Stimulated activated naive CD8-positive, alpha-beta T cell treated with anti-CD3 and anti-CD28 coated beads, Interleukin-15, Interleukin-2, amounts not matched to agents 100 ng/mL and 50 ng/mL, for 24 hours (primary cell): ENCODE measurements around the gene CFAP43.

Experiments
- H3K27ac Mint-ChIP-seq: one replicate; pipeline ENCODE4 v1.8.0; 2021; ENCODE audit warnings: mild to moderate bottlenecking, mixed read lengths
- H3K27me3 Mint-ChIP-seq: one replicate; pipeline ENCODE4 v1.8.0; 2021; ENCODE audit warnings: mixed read lengths
- H3K36me3 Mint-ChIP-seq: one replicate; pipeline ENCODE4 v1.8.0; 2021; ENCODE audit warnings: low read depth, mixed read lengths
- H3K4me1 Mint-ChIP-seq: one replicate; pipeline ENCODE4 v1.8.0; 2021; ENCODE audit warnings: low read depth, mixed read lengths
- H3K4me3 Mint-ChIP-seq: one replicate; pipeline ENCODE4 v1.8.0; 2021; ENCODE audit warnings: mild to moderate bottlenecking, mixed read lengths
- H3K9me3 Mint-ChIP-seq: one replicate; pipeline ENCODE4 v1.8.0; 2021; ENCODE audit warnings: mixed read lengths

CFAP43 gene

DNA sequence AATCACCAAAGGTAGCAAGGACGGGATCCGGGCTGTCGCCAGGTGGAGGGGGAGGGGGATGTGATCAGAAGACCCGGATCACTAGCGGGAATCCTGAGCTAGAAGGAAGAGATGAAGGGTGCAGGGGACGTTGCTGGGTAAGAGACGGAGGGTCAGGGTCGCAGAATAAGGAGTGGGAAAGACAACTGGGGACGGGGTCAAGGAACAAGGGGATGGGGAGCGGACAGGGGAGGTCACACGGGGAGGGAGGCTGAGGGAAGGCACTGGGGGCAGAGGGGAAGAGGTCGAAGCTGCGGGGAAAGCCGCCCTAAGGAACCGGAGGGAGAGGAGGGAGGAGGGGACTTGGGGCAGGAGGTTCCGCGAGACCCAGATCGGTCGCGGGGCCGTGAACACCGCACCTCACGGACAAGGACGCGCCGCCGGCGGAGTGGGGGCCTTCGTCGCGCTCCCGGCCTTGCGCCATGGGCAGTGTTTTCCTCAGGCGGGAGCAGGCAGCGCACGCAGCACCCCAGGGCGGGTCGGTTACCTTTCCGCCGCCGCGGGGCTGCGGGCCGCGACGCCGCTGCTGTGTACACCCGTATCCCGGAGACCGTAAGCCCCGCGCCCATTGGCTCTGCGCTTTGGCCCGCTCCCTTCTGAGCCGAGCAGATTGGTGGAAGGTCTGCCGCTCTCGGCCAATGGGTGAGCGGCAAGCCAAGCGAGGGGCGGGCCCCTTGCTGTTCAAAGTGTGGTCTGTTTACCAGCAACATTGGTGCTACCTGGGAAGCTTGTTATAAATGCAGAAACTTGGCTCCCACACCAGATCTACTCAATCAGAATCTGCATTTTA, at the start of gene CFAP43:
Gene CFAP43, minus strand, starts transcription at position 581 of the 829 bp plus-strand sequence. Its CDS starts 118 bp downstream, at position 463.
- H3K27ac Mint-ChIP-seq = peak within 1 kb of the TSS; percentile 67
- peaks cover 18% of the 10 kb centered on the region for H3K9me3 Mint-ChIP-seq
- H3K4me1 Mint-ChIP-seq = peaks cover 19% of the 10 kb centered on the region
- H3K27me3 Mint-ChIP-seq = peaks cover 28% of the 10 kb centered on the region
- no peaks in the 10 kb centered on the region for H3K36me3 Mint-ChIP-seq
- H3K4me3 Mint-ChIP-seq = peak within 1 kb of the TSS; percentile 86

- no peak overlapping the region for H3K27ac Mint-ChIP-seq
- no peaks in the 10 kb centered on the region for H3K4me1 Mint-ChIP-seq
- H3K9me3 Mint-ChIP-seq = no peaks in the 10 kb centered on the region
- H3K4me3 Mint-ChIP-seq = no peak overlapping the region
- H3K36me3 Mint-ChIP-seq = no peaks in the 10 kb centered on the region
- H3K27me3 Mint-ChIP-seq = peaks cover 4% of the 10 kb centered on the region
These were observed 49.5 kb upstream of the CFAP43 start for GRCh38 chr10:104281694-104282093.

DNA sequence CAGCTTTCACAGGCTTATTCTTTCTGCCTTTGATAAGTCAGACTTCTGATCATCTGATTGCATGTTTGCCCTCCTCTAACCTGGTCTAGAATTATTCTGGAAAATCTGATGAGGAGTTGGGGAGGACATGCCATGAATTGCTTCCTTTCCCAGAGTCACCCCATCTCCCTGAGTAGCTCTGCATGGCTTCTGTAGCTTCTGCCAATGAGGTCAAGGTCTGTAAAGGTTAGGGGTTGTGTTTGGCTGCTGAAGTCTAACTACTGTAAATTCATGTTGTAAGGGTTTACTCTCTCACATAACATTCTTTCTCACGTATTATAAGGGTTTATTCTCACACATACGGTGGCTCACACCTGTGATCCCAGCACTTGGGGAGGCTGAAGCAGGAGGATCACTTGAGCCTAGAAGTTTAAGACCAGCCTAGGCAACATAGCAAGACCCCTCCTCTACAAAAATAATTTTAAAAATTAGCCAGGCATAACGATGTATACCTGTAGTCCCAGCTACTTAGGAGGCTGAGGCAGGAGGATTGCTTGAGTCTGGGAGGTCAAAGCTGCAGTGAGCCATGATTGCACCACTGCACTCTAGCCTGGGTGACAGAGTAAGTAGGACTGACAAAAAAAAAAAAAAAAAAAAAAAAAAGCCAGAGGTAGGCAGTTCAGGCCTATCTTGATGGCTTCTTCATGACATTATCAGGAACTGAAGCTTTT, 47.5 kb upstream of the CFAP43 start:
- no peak overlapping the region for H3K27ac Mint-ChIP-seq
- H3K4me3 Mint-ChIP-seq = no peak overlapping the region
- H3K4me1 Mint-ChIP-seq = peaks cover 2% of the 10 kb centered on the region
- no peaks in the 10 kb centered on the region for H3K36me3 Mint-ChIP-seq
- H3K27me3 Mint-ChIP-seq = peaks cover 13% of the 10 kb centered on the region
- H3K9me3 Mint-ChIP-seq = no peaks in the 10 kb centered on the region

DNA sequence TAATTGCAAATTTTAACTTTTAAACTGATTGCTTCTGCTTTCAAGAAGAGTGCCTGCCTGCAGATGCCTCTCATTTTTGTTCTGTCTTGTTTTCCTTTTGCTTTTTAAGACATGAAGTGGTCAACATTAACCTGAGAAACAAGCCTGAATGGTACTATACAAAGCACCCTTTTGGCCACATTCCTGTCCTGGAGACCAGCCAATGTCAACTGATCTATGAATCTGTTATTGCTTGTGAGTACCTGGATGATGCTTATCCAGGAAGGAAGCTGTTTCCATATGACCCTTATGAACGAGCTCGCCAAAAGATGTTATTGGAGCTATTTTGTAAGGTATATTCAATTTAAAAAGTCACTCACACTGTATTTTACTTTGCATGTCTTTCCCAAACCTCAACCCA, 45.6 kb upstream of the CFAP43 start:
- Mint-ChIP-seq H3K9me3 (no peaks in the 10 kb centered on the region), H3K27me3 (peaks cover 13% of the 10 kb centered on the region), H3K4me1 (peaks cover 5% of the 10 kb centered on the region), H3K36me3 (no peaks in the 10 kb centered on the region), H3K4me3 (no peak overlapping the region), H3K27ac (no peak overlapping the region)

GRCh38 chr10:104276192-104276591, 44.0 kb upstream of the CFAP43 start:
- H3K4me1 Mint-ChIP-seq = peaks cover 5% of the 10 kb centered on the region
- H3K9me3 Mint-ChIP-seq = no peaks in the 10 kb centered on the region
- no peak overlapping the region for H3K4me3 Mint-ChIP-seq
- H3K27ac Mint-ChIP-seq = no peak overlapping the region
- H3K27me3 Mint-ChIP-seq = peaks cover 13% of the 10 kb centered on the region
- no peaks in the 10 kb centered on the region for H3K36me3 Mint-ChIP-seq

DNA sequence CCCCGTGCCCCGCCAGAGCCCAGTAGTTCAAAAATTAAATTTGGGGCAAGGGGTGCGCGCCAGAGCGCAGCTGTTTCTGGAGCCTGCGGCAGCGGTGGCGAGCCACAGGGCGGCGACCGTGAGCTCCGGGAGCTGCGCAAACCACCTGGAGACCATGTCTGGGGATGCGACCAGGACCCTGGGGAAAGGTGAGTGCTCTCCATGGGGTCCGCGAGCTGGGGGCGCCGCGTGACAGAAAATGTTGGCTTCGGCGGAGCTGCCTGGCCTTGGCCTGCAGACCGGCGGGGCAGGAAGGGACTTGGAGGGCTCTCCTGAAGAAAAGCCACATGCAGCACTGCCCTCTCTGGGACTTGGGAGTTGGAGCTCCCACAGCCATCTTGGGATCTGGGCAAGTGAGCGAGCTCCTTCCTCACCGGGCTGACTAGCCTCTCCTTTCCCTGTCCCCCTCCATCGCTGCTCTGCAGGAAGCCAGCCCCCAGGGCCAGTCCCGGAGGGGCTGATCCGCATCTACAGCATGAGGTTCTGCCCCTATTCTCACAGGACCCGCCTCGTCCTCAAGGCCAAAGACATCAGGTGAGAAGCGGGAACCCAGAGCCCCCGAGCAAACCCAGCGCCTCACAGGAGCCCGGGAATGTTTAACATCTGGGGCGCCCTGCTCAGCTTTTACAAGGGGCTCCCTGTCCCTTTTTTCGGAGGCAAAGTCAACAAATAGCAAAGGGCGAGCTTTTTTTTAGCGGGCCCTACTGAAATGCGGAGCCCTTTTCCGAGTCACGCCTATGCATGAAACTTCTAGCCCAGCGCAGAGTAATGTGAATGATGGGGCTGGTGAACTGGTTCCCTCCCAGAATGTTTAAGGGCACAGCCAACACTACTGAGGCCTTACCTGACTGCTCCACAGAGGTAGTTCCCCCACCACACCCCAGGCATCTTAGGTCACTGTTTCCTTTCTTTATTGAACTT, 42.9 kb upstream of the CFAP43 start:
- peaks cover 13% of the 10 kb centered on the region for H3K27me3 Mint-ChIP-seq
- H3K4me3 Mint-ChIP-seq = peak overlapping the region; percentile 53
- H3K27ac Mint-ChIP-seq = no peak overlapping the region
- no peaks in the 10 kb centered on the region for H3K36me3 Mint-ChIP-seq
- H3K9me3 Mint-ChIP-seq = no peaks in the 10 kb centered on the region
- peaks cover 5% of the 10 kb centered on the region for H3K4me1 Mint-ChIP-seq

GRCh38 chr10:104273899-104274575, 41.9 kb upstream of the CFAP43 start:
- peaks cover 10% of the 10 kb centered on the region for H3K4me1 Mint-ChIP-seq
- H3K27ac Mint-ChIP-seq = no peak overlapping the region
- peaks cover 13% of the 10 kb centered on the region for H3K27me3 Mint-ChIP-seq
- H3K36me3 Mint-ChIP-seq = no peaks in the 10 kb centered on the region
- H3K9me3 Mint-ChIP-seq = no peaks in the 10 kb centered on the region
- H3K4me3 Mint-ChIP-seq = peak overlapping the region; percentile 53

DNA sequence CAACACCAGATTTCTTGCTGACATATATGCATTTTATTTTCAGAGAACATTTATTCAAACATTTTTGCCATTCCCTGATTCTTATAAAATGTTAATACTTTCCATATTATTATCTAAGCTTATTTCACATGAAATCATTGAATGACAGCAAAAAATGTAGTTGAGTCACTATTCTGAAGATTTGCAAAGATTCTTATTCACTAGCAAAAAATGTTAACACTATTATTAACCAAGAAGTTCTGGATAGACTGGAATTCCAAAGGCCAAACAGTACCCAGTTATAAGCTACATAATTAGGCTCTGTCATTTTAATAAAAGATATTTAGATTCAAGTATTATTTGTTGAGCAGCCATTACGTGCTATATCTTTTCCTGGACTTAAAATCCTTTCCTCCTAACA, 41.1 kb upstream of the CFAP43 start:
- no peaks in the 10 kb centered on the region for H3K9me3 Mint-ChIP-seq
- H3K27ac Mint-ChIP-seq = no peak overlapping the region
- H3K36me3 Mint-ChIP-seq = peaks cover 4% of the 10 kb centered on the region
- no peak overlapping the region for H3K4me3 Mint-ChIP-seq
- peaks cover 13% of the 10 kb centered on the region for H3K4me1 Mint-ChIP-seq
- peaks cover 13% of the 10 kb centered on the region for H3K27me3 Mint-ChIP-seq

DNA sequence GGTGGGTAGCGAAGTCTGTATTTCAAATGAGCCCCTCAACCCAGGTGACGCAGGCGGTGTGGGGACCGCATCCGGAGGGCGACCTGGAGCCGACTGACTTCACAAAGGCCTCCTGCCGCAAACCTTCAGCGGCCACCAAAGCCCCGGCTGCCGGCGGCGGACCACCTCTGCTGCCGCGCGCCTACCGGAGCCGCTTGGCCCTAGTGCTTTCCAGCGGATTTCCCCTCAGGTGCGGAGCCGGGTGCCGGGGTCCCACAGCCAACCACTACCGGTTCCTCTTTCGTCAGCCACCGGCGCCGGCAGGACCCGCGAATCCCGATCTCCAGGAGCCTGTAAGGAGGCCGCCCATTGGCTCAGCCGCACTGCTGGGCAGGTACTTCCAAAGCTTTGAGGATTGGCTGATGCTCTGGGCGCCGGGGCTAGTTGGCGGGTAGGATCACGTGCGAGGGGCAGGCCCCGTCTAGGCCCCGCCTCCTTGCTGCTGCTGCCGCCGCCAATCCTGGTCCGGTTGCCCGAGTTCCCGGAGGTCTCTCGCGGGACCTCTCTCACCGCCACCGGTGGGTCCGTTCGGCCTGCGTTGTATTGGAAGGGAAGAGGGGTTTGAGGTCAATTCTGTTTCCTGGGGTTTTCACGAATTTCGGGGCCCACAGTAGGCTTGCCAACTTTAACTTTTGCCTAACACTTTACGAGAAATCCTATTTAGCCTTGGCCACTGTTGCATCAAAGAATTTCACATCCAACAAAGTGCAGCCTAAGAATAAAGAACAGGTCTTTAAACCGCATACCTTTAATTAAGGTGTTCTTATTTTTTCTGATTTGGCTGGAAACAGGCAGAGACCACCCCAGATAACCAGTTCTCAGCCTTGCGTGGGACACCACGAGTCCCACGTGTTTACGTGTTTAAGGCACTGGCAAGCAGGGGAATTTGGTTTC, 36.8 kb upstream of the CFAP43 start, which contains the start of gene GSTO2:
Gene GSTO2, plus strand, starts transcription at position 472 of the 933 bp plus-strand sequence. CDS start 5,732 bp downstream, outside the sequence.
- H3K4me1 Mint-ChIP-seq = peaks cover 51% of the 10 kb centered on the region
- peaks cover 47% of the 10 kb centered on the region for H3K36me3 Mint-ChIP-seq

DNA sequence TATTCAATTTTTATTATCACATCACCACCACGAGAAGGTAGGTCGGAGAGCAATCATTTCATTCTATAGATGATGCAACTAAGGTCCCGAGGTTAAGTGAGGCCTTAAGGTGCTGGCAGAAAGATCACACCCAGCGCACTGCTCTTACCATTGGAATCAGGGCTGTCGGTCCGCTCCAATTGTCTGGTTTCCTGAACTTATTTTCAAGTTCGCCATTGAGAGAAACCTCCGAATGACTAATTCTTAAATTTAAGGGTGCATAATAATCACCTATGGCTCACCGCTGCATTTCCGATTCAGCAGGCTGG, 36.2 kb upstream of the CFAP43 start:
- Mint-ChIP-seq H3K4me1 (peaks cover 57% of the 10 kb centered on the region), H3K4me3 (peak overlapping the region; percentile 85), H3K27ac (peak overlapping the region; percentile 93), H3K27me3 (no peaks in the 10 kb centered on the region), H3K9me3 (no peaks in the 10 kb centered on the region), H3K36me3 (peaks cover 53% of the 10 kb centered on the region)

More for the DNA sequence above, 36.8 kb upstream of the CFAP43 start, which contains the start of gene GSTO2:
- Mint-ChIP-seq H3K9me3 (no peaks in the 10 kb centered on the region), H3K4me3 (peak within 1 kb of the TSS; percentile 85), H3K27me3 (no peaks in the 10 kb centered on the region), H3K27ac (peak within 1 kb of the TSS; percentile 93)

DNA sequence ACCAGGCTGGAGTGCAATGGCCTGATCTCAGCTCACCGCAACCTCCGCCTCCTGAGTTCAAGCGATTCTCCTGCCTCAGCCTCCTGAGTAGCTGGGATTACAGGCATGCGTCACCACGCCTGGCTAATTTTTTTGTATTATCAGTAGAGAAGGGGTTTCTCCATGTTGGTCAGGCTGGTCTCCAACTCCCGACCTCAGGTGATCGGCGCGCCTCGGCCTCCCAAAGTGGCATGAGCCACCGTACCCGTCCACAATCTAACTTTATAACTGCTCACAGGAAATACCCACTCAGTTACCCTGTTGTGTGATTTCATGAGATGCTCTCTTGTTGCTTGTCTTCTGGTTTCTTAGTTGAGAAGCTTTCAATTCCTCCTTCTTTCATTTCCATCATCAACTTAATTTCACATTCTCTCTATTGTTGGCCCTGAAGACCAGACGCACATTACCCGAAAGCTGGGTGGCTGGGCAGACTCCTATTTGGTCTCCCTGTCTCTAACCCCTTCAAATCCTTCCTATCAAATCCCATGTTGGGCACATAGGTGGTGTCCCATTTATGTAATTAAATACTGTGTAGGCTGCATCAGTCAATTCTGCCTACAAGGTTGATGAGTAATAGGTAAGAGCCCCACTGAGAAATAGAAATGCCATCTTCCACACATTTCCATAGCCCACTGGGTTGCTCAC, 35.7 kb upstream of the CFAP43 start:
- Mint-ChIP-seq H3K36me3 (peaks cover 58% of the 10 kb centered on the region), H3K9me3 (no peaks in the 10 kb centered on the region), H3K4me3 (peak overlapping the region; percentile 85), H3K4me1 (peaks cover 62% of the 10 kb centered on the region), H3K27me3 (no peaks in the 10 kb centered on the region), H3K27ac (peak overlapping the region; percentile 93)

DNA sequence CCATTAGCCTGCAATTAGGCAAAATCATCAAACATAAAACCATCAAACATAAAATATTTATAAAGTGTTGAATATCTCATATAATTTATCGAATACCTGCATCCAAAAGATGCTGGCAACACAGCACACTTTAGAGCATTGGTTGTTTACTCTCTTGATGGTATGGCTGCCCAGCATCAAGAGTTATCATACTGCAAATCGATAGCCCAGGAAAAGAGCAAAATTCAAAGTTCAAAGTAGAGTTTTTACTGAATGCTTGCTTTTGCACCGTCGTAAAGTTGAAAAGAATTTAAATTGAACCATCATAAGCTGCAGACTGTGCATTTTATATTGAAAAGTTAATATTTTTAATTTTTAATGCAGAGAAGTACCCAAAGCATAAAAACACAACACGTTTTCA, 32.6 kb upstream of the CFAP43 start:
- H3K4me3 Mint-ChIP-seq = no peak overlapping the region
- H3K9me3 Mint-ChIP-seq = no peaks in the 10 kb centered on the region
- peaks cover 92% of the 10 kb centered on the region for H3K4me1 Mint-ChIP-seq
- no peak overlapping the region for H3K27ac Mint-ChIP-seq
- no peaks in the 10 kb centered on the region for H3K27me3 Mint-ChIP-seq
- peaks cover 87% of the 10 kb centered on the region for H3K36me3 Mint-ChIP-seq

DNA sequence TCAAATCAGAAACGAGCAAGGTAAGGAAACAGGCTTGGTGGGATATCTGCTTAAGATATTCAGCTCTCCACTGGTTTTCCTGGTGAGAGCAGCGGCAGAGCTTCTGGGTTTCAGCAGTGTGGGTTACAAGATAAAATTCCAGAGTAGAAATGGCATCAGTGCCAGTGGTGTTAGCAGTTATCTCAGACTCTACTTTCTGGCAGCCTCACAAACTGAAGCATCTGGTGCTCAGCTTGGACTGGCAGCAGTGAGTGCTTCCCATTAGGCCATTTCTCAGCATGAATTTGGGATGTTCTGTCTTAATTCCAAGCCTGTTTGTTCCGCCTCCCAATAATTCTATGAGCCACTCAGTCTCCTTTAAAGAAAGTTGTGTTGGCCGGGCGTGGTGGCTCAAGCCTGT, 29.9 kb upstream of the CFAP43 start:
- Mint-ChIP-seq H3K4me3 (peak overlapping the region; percentile 74), H3K9me3 (no peaks in the 10 kb centered on the region), H3K4me1 (peaks cover 99% of the 10 kb centered on the region), H3K27ac (peak overlapping the region; percentile 93), H3K36me3 (peaks cover 94% of the 10 kb centered on the region), H3K27me3 (no peaks in the 10 kb centered on the region)
